C4-2B (cell line): Measurements from ENCODE around the gene COL6A1.
"Not testable (repeated sequence)": the region's sequence is repeated elsewhere in the genome, so short reads cannot be mapped to it uniquely, and the experiment has no call there.

ENCODE experiments used
- CTCF ChIP-seq: fragments of 450-650 bp; conservative IDR thresholded peaks from 2 replicates; pipeline ENCODE4 v1.5.1; 2017; ENCODE audit warnings: mild to moderate bottlenecking
- ZFX ChIP-seq: fragments of 450-650 bp; IDR thresholded peaks from 2 replicates; pipeline ENCODE4 v1.6.1; 2017

DNA sequence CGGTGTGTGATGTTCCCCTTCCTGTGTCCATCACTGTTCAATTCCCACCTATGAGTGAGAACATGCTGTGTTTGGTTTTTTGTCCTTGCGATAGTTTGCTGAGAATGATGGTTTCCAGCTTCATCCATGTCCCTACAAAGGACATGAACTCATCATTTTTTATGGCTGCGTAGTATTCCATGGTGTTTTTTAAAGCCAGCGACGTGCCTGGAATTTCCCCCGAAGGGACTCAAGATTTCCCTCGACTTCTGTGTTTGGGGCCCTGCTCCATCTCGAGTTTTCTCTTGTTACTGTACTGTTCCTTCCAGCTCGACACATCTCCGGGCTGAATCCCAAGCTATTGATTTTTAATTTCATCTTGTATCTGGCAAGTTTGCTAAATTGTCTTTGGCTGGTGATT lies 29.0 kb upstream of the COL6A1 start:
- TF ChIP-seq CTCF, ZFX: not testable (repeated sequence)
